LHCN-M2 (cell line): ENCODE results near the gene SPRR5. TPM values are rescaled to one million over a fixed set of nuclear protein-coding genes. Genes with fewer than 3 reads are reported as not detected.

Experiments used
- DNase-seq: peaks from one replicate; pipeline ENCODE4 v3.0.0-alpha.2; 2012; ENCODE audit warnings: low read depth
- total RNA-seq: library from RNA; depleted of rRNA; stranded (reverse); fragments of >200 nt; gene quantifications from 2 replicates; pipeline ENCODE4 v1.2.3, GENCODE V29; 2014

Gene SPRR5
- total RNA-seq, 1 experiment from 2014 or later: not detected

GRCh38 chr1:152946248-152946647, 758 bp upstream of the SPRR5 start:
- DNase-seq: no peak

GRCh38 chr1:152951711-152952110, 4.7 kb downstream of the SPRR5 start:
- no peak for DNase-seq

GRCh38 chr1:152953761-152954160, 6.8 kb downstream of the SPRR5 start:
- no peak for DNase-seq

DNA sequence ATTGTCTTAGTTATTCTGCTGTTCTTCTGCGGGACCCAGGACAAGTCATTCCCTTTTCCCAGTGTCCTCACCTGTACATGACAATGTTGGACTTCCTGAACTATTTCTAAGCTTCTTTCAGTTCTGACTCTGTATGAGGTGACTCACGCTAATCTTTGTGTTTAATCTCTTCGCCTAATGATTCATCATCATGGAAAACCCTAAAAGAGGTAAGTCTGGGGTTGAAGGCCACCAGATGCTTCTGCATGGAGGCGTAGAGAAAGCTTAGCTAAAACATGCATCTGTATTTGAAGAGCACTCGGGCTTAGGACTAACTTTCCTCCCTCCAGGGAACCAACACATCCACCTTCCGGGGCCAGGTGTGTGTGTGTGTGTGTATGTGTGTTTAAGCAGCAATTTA, 7.4 kb downstream of the SPRR5 start:
- DNase-seq: peak; percentile 0

DNA sequence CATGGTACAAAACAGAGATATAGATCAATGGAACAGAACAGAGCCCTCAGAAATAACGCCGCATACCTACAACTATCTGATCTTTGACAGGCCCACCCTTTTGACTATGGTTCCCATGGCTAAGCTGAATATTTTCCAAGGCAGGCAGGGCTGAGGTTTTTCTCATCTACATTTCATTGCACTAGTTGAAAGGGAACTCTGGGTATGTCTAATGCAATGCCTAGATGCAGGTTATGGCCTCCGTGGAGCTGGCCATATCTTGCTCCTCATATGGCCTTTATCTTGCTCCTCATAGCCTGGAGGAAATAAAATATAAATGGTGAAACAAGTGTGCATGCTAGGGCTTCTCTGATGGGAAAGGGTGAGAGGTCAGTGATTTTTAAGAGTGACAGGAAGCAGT, 10.6 kb downstream of the SPRR5 start:
- DNase-seq: no peak

DNA sequence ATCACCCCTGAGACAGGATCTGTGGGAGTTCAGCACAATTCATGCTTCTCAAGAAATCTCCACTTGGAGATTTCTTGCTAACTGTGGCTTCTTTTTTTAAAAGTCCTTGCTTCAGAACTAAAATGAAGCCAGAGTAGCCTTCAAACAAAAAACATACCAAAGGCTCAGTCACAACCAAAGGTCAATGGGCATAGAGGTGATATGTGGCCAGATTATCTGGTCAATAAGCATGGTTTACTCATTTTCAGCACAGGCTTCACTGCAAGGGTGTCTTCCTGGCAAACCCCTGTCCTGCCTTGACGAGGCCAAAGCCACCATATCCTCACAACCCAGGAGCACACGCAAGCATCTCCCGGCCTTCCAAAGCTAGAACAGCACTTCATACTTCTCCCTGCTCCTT, 12.3 kb downstream of the SPRR5 start:
- DNase-seq: no peak

- DNase-seq: no peak
Measured at GRCh38 chr1:152959801-152960451, 12.9 kb downstream of the SPRR5 start.

- no peak for DNase-seq
Measured at GRCh38 chr1:152960452-152961044, 13.5 kb downstream of the SPRR5 start.

- DNase-seq: no peak
Measured at GRCh38 chr1:152961226-152961891, 14.4 kb downstream of the SPRR5 start.

DNA sequence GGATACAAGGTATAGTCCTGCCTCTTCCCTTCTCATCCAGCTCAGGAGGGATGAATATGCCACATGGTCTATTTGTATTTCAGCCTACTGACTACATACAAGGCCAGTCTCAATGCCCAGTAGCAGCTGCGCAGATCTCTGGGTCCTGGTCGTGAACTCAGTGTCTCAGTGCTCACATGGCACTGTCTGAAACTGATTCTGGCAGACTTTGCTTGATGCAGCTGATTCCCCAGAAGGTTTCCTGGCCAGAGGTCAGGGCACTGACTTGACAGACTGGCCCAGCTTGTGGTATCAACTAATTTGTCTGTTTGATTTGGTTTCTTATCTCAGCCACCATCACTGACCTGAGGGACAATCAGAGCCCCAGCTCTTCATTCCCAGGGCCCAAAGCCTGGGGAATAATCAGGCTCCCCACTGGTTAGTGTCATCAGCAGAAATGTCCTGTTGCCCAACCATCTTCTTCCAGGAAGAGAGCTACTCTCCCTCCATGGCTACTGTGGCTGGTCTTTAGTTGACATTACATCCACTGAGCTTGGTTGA, 15.9 kb downstream of the SPRR5 start:
- DNase-seq: no peak

DNA sequence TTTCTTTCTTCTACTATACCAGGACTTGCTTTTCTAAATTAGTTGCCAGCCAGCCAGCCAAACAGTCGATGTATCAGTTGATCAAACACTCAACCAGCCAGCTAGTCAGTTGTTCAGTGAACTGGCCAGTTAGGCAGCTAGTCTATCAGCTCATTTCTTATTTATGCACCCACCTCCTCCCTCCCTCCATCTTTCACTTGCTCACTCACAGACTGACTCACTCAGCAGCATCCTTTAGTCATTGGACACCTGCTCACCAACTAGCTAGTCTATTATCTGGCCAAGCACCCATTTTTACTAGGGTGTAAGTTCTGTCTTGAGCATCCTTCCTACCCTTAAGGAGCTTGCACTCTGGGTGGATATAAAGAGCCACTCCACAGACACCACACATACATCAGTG, 17.5 kb downstream of the SPRR5 start:
- no peak for DNase-seq

DNA sequence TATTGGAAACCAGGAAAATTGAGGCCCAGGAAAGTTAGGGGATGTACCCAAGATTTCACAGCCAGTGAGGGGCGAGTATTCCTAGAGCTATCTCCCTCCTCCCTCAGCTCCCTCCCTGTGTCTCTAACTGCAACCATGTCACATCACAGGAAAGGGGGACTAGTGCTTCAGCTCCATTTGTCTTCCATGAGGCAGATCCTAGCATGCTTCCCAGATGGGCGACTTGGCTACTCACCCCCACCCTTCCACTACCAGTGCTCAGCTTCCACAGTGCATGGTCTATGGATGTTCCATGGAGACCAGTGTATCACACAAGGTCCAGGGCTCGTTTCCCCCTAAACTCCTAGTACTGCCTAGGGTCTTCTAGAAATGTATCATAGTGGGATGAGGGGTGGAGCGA, 18.8 kb downstream of the SPRR5 start:
- DNase-seq: no peak

DNA sequence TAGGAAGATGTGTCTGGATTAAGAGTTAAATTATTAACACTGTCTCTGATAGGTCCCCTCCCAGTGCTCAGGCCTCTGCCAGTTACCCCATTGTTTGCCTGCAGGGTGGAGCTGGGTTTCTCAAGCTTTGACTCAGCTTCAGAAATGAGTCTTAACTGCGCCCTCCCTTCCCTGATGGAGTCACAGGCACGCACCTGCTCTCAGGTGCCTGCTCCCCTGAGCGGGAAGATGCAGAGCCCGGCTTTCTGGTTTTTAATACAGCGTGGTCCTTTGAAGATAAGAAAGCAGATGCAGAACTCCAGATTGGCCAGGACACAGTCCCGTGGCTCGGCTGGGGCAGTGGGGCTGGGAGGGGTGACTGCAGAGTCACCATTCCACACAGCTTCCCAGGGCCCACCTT, 20.2 kb downstream of the SPRR5 start:
- no peak for DNase-seq

GRCh38 chr1:152968248-152968647, 21.2 kb downstream of the SPRR5 start:
- no peak for DNase-seq

DNA sequence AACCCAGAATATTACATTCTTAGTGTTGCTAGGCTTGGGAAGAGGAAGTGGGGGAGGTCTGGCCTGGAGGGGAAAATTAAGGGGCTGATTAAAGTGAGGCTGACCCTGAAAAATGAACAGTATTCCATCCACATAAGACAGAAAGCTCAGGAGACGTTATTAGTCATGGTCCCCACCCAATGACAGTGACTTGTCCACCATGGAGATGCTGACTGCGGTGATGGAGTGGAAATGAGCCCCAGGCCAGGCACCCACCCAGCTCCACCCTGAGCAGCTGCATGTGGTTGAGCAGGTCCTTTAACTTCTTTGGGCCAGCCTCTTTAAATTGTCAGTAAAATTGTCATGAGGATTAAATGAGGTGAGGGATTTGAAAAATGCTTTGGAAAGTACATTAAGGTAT, 22.0 kb downstream of the SPRR5 start:
- DNase-seq: no peak

- DNase-seq: no peak
Measured at GRCh38 chr1:152970495-152970894, 23.5 kb downstream of the SPRR5 start, which contains the start of gene SPRR4. SPRR4 (plus strand) TSS chr1:152970648; CDS start chr1:152971891, 1,243 bp downstream.

- DNase-seq: no peak
Measured at GRCh38 chr1:152972196-152972886, 25.3 kb downstream of the SPRR5 start.

- no peak for DNase-seq
Measured at GRCh38 chr1:152976688-152977087, 29.7 kb downstream of the SPRR5 start.

GRCh38 chr1:152977614-152978013, 30.6 kb downstream of the SPRR5 start:
- DNase-seq: no peak

GRCh38 chr1:152980676-152981075, 33.7 kb downstream of the SPRR5 start:
- no peak for DNase-seq

- DNase-seq: no peak
Measured at GRCh38 chr1:152981146-152981871, 34.3 kb downstream of the SPRR5 start.
